ENCODE measurements around the gene EPHB6. TPM values are rescaled to one million over a fixed set of nuclear protein-coding genes. Genes with fewer than 3 reads are reported as not detected.

Gene EPHB6
- total RNA-seq, 1 donor from 2014 or later = 15.7 TPM

DNA sequence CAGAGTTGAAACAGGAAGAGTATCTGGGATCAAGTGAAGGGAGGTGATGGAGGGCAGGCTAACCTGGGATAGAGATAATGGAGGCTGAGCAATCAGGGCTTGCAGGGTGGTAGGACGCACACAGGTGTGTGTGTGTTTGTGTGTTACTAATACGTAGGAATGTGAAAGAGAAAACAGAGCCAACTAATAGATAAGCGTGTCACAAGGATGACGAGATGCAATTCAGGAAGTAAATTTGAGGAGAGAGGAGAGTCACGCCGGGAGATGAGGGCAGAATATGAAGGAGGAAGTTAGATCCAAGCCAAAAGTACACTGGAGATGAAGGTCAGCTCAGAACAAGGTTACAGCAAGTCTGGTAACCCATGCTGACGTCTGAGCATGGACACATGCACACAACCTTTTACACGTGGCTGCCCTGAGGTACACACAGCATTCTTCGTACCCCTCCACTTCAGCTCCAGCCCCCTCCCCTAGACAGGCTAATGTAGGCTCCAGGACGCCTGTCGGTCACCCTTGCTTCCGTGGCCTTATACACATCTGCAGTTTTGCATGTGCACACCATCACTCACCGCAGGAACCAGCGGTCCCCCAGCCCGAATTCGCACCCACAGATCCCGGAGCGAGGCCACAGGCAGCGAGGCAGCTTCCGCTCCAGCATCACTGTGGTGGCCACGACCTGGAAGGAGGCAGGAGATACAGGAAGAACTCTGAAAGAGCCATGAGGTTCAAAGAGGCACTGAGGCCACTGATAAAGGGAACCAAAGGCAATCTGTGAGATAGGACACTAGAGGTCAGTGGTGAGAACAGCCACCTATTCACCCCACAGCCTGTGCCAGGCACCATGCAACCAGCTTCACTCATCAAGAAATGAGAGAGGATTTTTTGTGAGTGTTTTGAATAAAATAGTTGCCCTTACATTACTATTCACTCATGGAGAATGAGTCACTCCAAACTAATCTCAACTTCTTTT lies 54.3 kb downstream of the EPHB6 start:
- Histone ChIP-seq H2AFZ (ENCODE audit: low read depth, low read length) (no peak overlapping the region), H3K4me2 (ENCODE audit: low read length) (no peak overlapping the region), H3K27ac (ENCODE audit: low read depth, low read length) (no peak overlapping the region), H4K20me1 (ENCODE audit: insufficient read depth, low read length) (no peaks in the 10 kb centered on the region), H3K27me3 (ENCODE audit: insufficient read depth, low read length) (no peaks in the 10 kb centered on the region), H3K9me3 (ENCODE audit: insufficient read depth, low read depth, low read length) (peaks cover 4% of the 10 kb centered on the region), H3K9ac (ENCODE audit: low read length) (no peak overlapping the region), H3K4me3 (ENCODE audit: insufficient read depth, low read depth, low read length) (no peak overlapping the region), H3K36me3 (ENCODE audit: insufficient read depth, low read length) (no peaks in the 10 kb centered on the region), H3K4me1 (ENCODE audit: insufficient read depth, low read length) (no peaks in the 10 kb centered on the region), H3K79me2 (ENCODE audit: insufficient read depth, low read length) (no peaks in the 10 kb centered on the region)
- Mint-ChIP-seq H3K4me3 (ENCODE audit: unreplicated experiment) (no peak overlapping the region), H3K9me3 (ENCODE audit: unreplicated experiment) (no peaks in the 10 kb centered on the region), H3K4me1 (ENCODE audit: low read depth, unreplicated experiment) (peaks cover 1% of the 10 kb centered on the region), H3K27ac (ENCODE audit: unreplicated experiment) (no peak overlapping the region), H3K36me3 (ENCODE audit: low read depth, unreplicated experiment) (no peaks in the 10 kb centered on the region), H3K27me3 (ENCODE audit: low read depth, unreplicated experiment) (peaks cover 10% of the 10 kb centered on the region)
- DNase-seq (ENCODE audit: low read depth) = no peak
- TF ChIP-seq, protein P1, sequence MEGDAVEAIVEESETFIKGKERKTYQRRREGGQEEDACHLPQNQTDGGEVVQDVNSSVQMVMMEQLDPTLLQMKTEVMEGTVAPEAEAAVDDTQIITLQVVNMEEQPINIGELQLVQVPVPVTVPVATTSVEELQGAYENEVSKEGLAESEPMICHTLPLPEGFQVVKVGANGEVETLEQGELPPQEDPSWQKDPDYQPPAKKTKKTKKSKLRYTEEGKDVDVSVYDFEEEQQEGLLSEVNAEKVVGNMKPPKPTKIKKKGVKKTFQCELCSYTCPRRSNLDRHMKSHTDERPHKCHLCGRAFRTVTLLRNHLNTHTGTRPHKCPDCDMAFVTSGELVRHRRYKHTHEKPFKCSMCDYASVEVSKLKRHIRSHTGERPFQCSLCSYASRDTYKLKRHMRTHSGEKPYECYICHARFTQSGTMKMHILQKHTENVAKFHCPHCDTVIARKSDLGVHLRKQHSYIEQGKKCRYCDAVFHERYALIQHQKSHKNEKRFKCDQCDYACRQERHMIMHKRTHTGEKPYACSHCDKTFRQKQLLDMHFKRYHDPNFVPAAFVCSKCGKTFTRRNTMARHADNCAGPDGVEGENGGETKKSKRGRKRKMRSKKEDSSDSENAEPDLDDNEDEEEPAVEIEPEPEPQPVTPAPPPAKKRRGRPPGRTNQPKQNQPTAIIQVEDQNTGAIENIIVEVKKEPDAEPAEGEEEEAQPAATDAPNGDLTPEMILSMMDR (IDR thresholded peaks at IDR 0.05; ENCODE audit: insufficient read depth, low read depth, low read length) = no peak
- no peak for TF ChIP-seq EZH2 (IDR thresholded peaks at IDR 0.05; ENCODE audit: insufficient read depth, low read length)
- no peak for FAIRE-seq

DNA sequence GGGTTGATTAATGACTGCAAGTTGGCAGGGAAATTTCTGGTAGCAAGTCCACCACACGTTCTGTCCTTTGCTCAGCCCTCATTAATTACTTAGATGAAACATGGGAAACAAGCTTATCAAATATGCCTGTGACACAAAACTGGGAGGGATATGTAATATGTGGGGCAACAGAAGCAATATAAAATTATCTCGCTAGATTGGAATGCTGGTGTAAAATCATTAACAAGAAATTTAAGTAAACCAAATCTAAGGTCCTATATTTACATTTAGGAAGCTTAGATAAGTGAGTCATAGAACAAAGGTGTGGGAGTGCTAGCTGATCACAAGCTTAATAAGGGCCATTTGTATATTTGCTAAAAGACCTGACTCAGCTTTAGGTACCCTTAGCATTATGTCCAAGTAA lies 55.2 kb downstream of the EPHB6 start:
- Mint-ChIP-seq H3K4me1 (ENCODE audit: low read depth, unreplicated experiment) (peaks cover 1% of the 10 kb centered on the region), H3K27me3 (ENCODE audit: low read depth, unreplicated experiment) (peaks cover 10% of the 10 kb centered on the region), H3K9me3 (ENCODE audit: unreplicated experiment) (no peaks in the 10 kb centered on the region), H3K36me3 (ENCODE audit: low read depth, unreplicated experiment) (no peaks in the 10 kb centered on the region), H3K4me3 (ENCODE audit: unreplicated experiment) (no peak overlapping the region), H3K27ac (ENCODE audit: unreplicated experiment) (no peak overlapping the region)
- Histone ChIP-seq H3K4me2 (ENCODE audit: low read length) (peak overlapping the region; percentile 11), H4K20me1 (ENCODE audit: insufficient read depth, low read length) (no peaks in the 10 kb centered on the region), H2AFZ (ENCODE audit: low read depth, low read length) (no peak overlapping the region), H3K27me3 (ENCODE audit: insufficient read depth, low read length) (no peaks in the 10 kb centered on the region), H3K9ac (ENCODE audit: low read length) (no peak overlapping the region), H3K9me3 (ENCODE audit: insufficient read depth, low read depth, low read length) (no peaks in the 10 kb centered on the region), H3K27ac (ENCODE audit: low read depth, low read length) (no peak overlapping the region), H3K4me1 (ENCODE audit: insufficient read depth, low read length) (no peaks in the 10 kb centered on the region), H3K4me3 (ENCODE audit: insufficient read depth, low read depth, low read length) (no peak overlapping the region), H3K79me2 (ENCODE audit: insufficient read depth, low read length) (no peaks in the 10 kb centered on the region), H3K36me3 (ENCODE audit: insufficient read depth, low read length) (no peaks in the 10 kb centered on the region)
- TF ChIP-seq, protein P1 (IDR thresholded peaks at IDR 0.05; ENCODE audit: insufficient read depth, low read depth, low read length) = no peak
- TF ChIP-seq EZH2 (IDR thresholded peaks at IDR 0.05; ENCODE audit: insufficient read depth, low read length) = no peak
- FAIRE-seq = no peak
- DNase-seq (ENCODE audit: low read depth) = peak; percentile 17

DNA sequence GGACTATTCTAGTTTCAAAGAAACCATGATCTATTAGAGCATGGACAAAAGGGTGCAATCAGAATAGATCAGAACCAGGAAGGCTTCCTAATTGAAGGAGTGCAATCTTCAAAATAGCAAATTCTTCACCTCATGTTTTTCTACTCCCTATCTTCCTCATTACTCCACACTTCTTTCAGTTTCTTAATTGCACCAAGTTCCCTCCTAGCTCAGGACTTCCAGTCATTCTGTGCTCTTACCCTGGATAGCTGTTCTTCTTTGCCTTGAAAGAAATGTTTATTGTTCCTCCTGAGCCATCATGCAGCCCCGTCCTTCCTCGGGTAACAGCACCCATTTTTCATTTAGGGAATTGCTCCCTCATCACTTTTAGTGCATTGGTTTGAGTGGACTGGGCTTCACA lies 55.6 kb downstream of the EPHB6 start:
- Mint-ChIP-seq H3K27ac (ENCODE audit: unreplicated experiment) (no peak overlapping the region), H3K36me3 (ENCODE audit: low read depth, unreplicated experiment) (no peaks in the 10 kb centered on the region), H3K9me3 (ENCODE audit: unreplicated experiment) (no peaks in the 10 kb centered on the region), H3K4me3 (ENCODE audit: unreplicated experiment) (no peak overlapping the region), H3K27me3 (ENCODE audit: low read depth, unreplicated experiment) (peaks cover 10% of the 10 kb centered on the region), H3K4me1 (ENCODE audit: low read depth, unreplicated experiment) (peaks cover 1% of the 10 kb centered on the region)
- FAIRE-seq = no peak
- Histone ChIP-seq H3K9ac (ENCODE audit: low read length) (no peak overlapping the region), H3K27me3 (ENCODE audit: insufficient read depth, low read length) (no peaks in the 10 kb centered on the region), H2AFZ (ENCODE audit: low read depth, low read length) (no peak overlapping the region), H3K9me3 (ENCODE audit: insufficient read depth, low read depth, low read length) (no peaks in the 10 kb centered on the region), H4K20me1 (ENCODE audit: insufficient read depth, low read length) (no peaks in the 10 kb centered on the region), H3K4me1 (ENCODE audit: insufficient read depth, low read length) (no peaks in the 10 kb centered on the region), H3K4me2 (ENCODE audit: low read length) (no peak overlapping the region), H3K4me3 (ENCODE audit: insufficient read depth, low read depth, low read length) (no peak overlapping the region), H3K27ac (ENCODE audit: low read depth, low read length) (no peak overlapping the region), H3K36me3 (ENCODE audit: insufficient read depth, low read length) (no peaks in the 10 kb centered on the region), H3K79me2 (ENCODE audit: insufficient read depth, low read length) (no peaks in the 10 kb centered on the region)
- no peak for TF ChIP-seq EZH2 (IDR thresholded peaks at IDR 0.05; ENCODE audit: insufficient read depth, low read length)
- TF ChIP-seq, protein P1 (IDR thresholded peaks at IDR 0.05; ENCODE audit: insufficient read depth, low read depth, low read length) = no peak
- no peak for DNase-seq (ENCODE audit: low read depth)
